Lower leg skin (tissue), 4 donors: ENCODE data around the gene CORIN. TPM values are rescaled to one million over a fixed set of nuclear protein-coding genes. Genes with fewer than 3 reads are reported as not detected.
"Not testable (repeated sequence)": the region's sequence is repeated elsewhere in the genome, so short reads cannot be mapped to it uniquely, and the experiment has no call there.

ENCODE experiments used
- DNase-seq, 2 donors: peaks; one replicate each; pipeline ENCODE4 v3.0.0-alpha.2; 2019; ENCODE audit warnings: low spot score in 2 of 2
- H3K4me3 ChIP-seq: fragments of 200-600 bp; sonication (generic); 2 replicates; pipeline ENCODE4 v1.5.1; 2017; ENCODE audit warnings: mild to moderate bottlenecking, low read depth; ENCODE audit not compliant: poor library complexity, severe bottlenecking
- POLR2A ChIP-seq, 2 donors: fragments of 450-650 bp; IDR thresholded peaks; one replicate each; pipeline ENCODE4 v1.6.1; 2016 to 2017; ENCODE audit warnings: antibody characterized with exemption in 2 of 2, mild to moderate bottlenecking in 1 of 2, moderate library complexity in 1 of 2
- WGBS, 2 donors: methylation state at CpG; one replicate each; pipeline ENCODE4 v1.1.5; 2018; 5-methylcytosine and 5-hydroxymethylcytosine counted together
- intact Hi-C: fragments of 100-400 bp; cut with DNase I; formaldehyde crosslinking; loops from one replicate; pipeline ENCODE4 v1.15.0; 2023; ENCODE audit warnings: low total_unique reads
- microRNA-seq, 2 donors: library from miRNA; unstranded; fragments of <30 nt; microRNA quantifications; one replicate each; pipeline ENCODE4, GENCODE V29; 2016; ENCODE audit warnings: borderline replicate concordance in 2 of 2, borderline number of aligned reads in 1 of 2
- total RNA-seq, 4 donors: library from RNA; depleted of rRNA; stranded (reverse); fragments of >200 nt; gene quantifications; one replicate each; pipeline ENCODE4 v1.1.0, GENCODE V29; 2016
- TF ChIP-seq, protein P1 (sequence below), 3 donors: fragments of 450-650 bp; IDR thresholded peaks; one replicate each; pipeline ENCODE4 v1.5.1; 2016; ENCODE audit warnings: antibody characterized with exemption in 3 of 3, mild to moderate bottlenecking in 3 of 3, moderate library complexity in 2 of 3

The CORIN gene
- total RNA-seq, 4 donors from 2014 or later, result 0.15 to 17.6 (median 1.7) TPM

DNA sequence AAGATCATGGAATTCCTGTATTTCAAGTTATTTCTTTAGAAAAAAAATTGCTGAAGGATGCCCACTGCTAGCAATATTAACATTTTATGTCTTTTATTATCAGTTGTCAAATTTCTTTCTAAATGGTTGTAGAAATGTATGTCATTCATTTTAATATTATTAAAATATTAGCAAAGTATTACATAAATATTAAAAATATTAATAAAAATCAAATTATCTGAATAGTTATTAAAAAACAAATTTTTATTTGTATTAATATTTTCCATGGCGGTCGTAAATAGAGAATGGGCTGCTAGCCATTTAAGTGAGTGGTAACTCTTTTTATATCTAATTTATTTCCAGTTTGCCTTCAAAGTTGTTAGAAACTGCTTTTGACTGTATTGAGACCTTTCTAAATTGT, 280.6 kb downstream of the CORIN start:
- intact Hi-C loops, result loop anchor here (10.0 kb wide), 1 partner anchor 52 kb away; no protein-coding TSS in a partner anchor
- TF ChIP-seq POLR2A (IDR thresholded peaks at IDR 0.05), result no peak
- TF ChIP-seq, protein P1, sequence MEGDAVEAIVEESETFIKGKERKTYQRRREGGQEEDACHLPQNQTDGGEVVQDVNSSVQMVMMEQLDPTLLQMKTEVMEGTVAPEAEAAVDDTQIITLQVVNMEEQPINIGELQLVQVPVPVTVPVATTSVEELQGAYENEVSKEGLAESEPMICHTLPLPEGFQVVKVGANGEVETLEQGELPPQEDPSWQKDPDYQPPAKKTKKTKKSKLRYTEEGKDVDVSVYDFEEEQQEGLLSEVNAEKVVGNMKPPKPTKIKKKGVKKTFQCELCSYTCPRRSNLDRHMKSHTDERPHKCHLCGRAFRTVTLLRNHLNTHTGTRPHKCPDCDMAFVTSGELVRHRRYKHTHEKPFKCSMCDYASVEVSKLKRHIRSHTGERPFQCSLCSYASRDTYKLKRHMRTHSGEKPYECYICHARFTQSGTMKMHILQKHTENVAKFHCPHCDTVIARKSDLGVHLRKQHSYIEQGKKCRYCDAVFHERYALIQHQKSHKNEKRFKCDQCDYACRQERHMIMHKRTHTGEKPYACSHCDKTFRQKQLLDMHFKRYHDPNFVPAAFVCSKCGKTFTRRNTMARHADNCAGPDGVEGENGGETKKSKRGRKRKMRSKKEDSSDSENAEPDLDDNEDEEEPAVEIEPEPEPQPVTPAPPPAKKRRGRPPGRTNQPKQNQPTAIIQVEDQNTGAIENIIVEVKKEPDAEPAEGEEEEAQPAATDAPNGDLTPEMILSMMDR (IDR thresholded peaks at IDR 0.05), result no peak
- 97 to 99% methylated on average over 2 of the region's 2 CpGs for WGBS, 2 donors
- no peak overlapping the region for H3K4me3 ChIP-seq
- no peak for DNase-seq

DNA sequence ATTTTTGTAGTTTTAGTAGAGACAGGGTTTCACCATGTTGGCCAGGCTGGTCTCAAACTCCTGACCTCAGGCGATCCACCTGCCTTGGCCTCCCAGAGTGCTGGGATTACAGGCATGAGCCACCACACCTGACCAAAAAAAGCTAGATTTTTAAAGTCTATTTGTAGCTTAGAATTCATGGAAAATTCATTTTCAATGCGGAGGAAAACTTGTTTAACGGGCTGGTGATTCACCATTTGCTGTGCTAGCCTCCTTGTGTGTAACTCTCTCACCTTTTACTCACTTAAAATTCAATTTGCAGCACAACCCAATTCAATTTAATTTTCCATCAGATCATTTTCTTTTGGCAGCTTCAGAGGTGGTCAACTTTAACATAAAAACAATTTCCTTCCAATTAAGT, 281.9 kb downstream of the CORIN start:
- WGBS, 2 donors, result 78% methylated on average over 3 of the region's 3 CpGs
- intact Hi-C loops, result loop anchor here (10.0 kb wide), 1 partner anchor 51 kb away; no protein-coding TSS in a partner anchor
- not testable (repeated sequence) for DNase-seq, H3K4me3 ChIP-seq

DNA sequence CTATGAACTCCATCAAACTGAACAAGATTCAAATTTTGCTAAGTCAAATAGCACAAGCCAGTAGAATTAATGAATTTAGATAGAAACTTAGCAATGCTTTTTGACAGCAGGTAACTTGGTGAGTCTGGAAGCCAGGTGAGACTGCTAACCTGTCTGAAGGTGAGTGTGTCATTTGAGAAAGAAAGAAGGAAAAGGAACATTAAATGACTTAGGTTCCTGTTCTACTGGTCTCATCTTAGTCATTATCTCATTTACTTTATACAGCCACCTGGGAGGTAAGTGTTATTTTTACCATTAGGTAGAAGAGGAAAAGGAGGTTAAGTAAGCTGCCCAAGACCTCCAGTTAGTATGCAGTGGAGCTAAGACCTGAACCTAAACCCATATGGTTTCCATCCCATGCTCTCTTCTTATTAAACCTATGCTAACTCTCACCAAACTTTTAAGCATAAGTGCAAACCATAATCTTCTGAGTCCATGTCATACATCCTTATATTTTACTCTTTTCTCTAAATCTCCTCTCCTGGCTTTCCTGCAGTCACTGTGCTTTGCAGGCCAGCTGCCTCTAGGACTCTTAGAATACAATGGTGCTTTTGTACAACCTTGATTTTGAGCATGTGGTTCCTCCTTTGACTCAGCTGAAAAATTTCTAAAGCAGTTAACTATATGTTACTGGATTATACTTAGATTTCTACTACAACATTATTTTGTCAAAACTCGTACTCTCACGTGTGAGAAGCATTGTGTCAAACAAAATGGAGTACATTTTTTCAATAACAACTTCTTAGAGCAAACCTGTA, 284.3 kb downstream of the CORIN start:
- intact Hi-C loops, result loop anchor here (10.0 kb wide), 1 partner anchor 49 kb away; no protein-coding TSS in a partner anchor
- no peak overlapping the region for H3K4me3 ChIP-seq
- 82 to 95% methylated on average over 2 of the region's 2 CpGs for WGBS, 2 donors
- TF ChIP-seq, protein P1 (IDR thresholded peaks at IDR 0.05), result no peak
- no peak for TF ChIP-seq POLR2A (IDR thresholded peaks at IDR 0.05)
- DNase-seq, result no peak

DNA sequence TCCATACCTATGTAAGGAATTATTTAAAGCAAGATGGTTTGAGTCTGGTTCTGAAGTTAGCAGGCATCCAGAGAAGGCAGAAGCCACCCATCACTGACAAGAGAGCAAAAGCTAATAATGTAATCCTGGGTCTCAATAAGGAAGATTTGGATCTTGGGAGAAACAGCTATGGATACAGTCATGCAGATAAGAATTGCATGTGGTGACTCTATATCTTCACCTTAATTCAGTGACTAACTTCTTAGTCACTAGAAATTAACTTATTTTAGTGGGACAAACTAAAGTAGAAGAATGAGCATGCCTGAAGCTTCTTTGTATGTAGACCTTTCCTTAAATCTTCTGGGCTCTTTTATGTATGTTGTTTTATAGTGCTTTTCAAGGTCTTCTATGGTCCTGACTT, 286.2 kb downstream of the CORIN start:
- intact Hi-C loops, result loop anchor here (10.0 kb wide), 1 partner anchor 47 kb away; no protein-coding TSS in a partner anchor

DNA sequence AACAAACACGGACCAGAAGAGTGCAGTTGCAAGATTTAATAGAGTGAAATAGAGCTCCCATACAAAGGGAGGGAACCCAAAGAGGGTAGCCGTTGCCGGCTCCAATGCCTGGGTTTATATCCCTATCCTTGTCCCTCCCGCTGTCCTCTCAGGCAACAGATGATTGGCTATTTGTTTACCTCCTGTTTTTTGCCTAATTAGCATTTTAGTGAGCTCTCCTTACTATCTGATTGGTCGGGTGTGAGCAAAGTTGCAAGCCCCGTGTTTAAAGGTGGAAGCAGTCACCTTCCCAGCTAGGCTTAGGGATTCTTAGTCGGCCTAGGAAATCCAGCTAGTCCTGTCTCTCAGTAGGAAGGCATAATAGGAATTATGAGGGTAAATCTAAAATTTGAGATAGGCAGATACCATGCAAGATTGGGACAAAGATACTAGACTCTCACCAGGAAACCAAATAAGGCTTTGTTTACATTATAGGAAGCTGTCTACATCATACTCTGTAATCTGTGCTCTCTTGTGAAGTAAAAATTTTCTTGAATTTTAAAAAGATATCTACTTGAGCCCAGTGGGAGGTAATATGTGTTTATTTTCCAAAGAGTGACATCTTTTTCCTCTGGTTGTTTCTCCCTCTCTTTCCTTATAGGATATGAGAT, 286.8 kb downstream of the CORIN start:
- no peak overlapping the region for H3K4me3 ChIP-seq
- intact Hi-C loops, result loop anchor here (10.0 kb wide), 1 partner anchor 46 kb away; no protein-coding TSS in a partner anchor
- WGBS, 2 donors, result 93 to 97% methylated on average over 7 of the region's 7 CpGs
- TF ChIP-seq, protein P1 (IDR thresholded peaks at IDR 0.05), result no peak
- TF ChIP-seq POLR2A (IDR thresholded peaks at IDR 0.05), result no peak
- DNase-seq, result no peak

More for the DNA sequence above, 286.2 kb downstream of the CORIN start:
- TF ChIP-seq, protein P1 (IDR thresholded peaks at IDR 0.05), result no peak
- TF ChIP-seq POLR2A (IDR thresholded peaks at IDR 0.05), result no peak
- DNase-seq, result no peak
- H3K4me3 ChIP-seq, result no peak overlapping the region

DNA sequence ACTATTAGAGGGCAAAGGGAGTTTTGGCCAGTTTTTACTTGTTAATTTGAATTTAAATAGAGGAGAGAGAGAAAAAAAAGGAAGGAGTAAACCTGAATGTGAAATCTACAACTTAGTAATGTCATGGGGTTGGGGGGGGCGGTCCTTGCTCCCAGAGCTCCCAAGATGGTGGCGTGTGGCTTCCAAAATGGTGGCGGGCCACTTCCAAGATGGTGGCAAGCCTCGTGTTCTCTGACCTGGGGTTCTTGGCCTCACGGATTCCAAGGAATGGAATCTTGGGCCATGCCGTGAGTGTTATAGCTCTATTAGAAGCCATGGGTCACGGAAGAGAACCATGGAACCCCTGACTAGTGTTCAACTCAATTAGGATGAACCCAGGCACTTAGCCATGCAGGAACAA, 287.5 kb downstream of the CORIN start:
- not testable (repeated sequence) for H3K4me3 ChIP-seq, DNase-seq
- intact Hi-C loops, result loop anchor here (10.0 kb wide), 1 partner anchor 46 kb away; no protein-coding TSS in a partner anchor
- WGBS, 2 donors, result 97 to 100% methylated on average over 7 of the region's 7 CpGs

Small RNAs within 50 kb of the gene (microRNA-seq; reads per million reads assigned to microRNA genes)
- 0 reads per million in 2 donors for gene MIR8053

Other genes starting within 250 kb of the CORIN start
- 10 to 100 TPM; 10.7 to 33.2 (median 12.5) TPM for gene NFXL1, start 76.5 kb upstream of the CORIN start, total RNA-seq
- 10 to 100 TPM in 2 of 4 donors, 1 to 10 TPM in 2; 3.6 to 12.8 (median 8.7) TPM for gene CNGA1, start 178.6 kb upstream of the CORIN start, total RNA-seq
- 10 to 100 TPM; 40.2 to 65.8 (median 60.0) TPM for gene NIPAL1, start 178.7 kb upstream of the CORIN start, total RNA-seq